HepG2 (cell line): ENCODE results near the gene SP1. TPM values are rescaled to one million over a fixed set of nuclear protein-coding genes. Genes with fewer than 3 reads are reported as not detected.

Experiments used
- ELK4 ChIP-seq: sonication (generic); formaldehyde crosslinking; IDR thresholded peaks from 2 replicates; pipeline ENCODE4 v1.9.0; 2021; ENCODE audit warnings: missing genetic modification reagents, borderline replicate concordance
- MYC ChIP-seq: sonication (generic); formaldehyde crosslinking; IDR thresholded peaks from 2 replicates; pipeline ENCODE4 v1.9.0; 2021; ENCODE audit warnings: missing genetic modification reagents, borderline replicate concordance
- NFE2L1 ChIP-seq: sonication (generic); formaldehyde crosslinking; IDR thresholded peaks from 2 replicates; pipeline ENCODE4 v1.4.0; 2020; ENCODE audit warnings: missing genetic modification reagents, mild to moderate bottlenecking, borderline replicate concordance
- PHF5A ChIP-seq: IDR thresholded peaks from one replicate; pipeline ENCODE4 v1.6.1; 2018; ENCODE audit warnings: low read depth, missing genetic modification reagents; ENCODE audit not compliant: unreplicated experiment
- POLR2AphosphoS5 ChIP-seq: IDR thresholded peaks from 2 replicates; pipeline ENCODE4 v1.6.1; 2012; ENCODE audit warnings: low read depth, low read length
- RARA ChIP-seq: IDR thresholded peaks from 2 replicates; pipeline ENCODE4 v1.6.1; 2016; ENCODE audit warnings: missing genetic modification reagents, missing compliant biosample characterization
- RBM39 ChIP-seq: fragments of 200-400 bp; formaldehyde crosslinking; IDR thresholded peaks from one replicate; pipeline ENCODE4 v1.6.1; 2018; ENCODE audit warnings: antibody characterized with exemption, mild to moderate bottlenecking, low read depth, low read length; ENCODE audit not compliant: poor library complexity, severe bottlenecking
- REXO4 ChIP-seq: sonication (generic); formaldehyde crosslinking; IDR thresholded peaks from 2 replicates; pipeline ENCODE4 v1.8.0; 2022; ENCODE audit warnings: missing genetic modification reagents, mild to moderate bottlenecking, borderline replicate concordance
- ZC3H4 ChIP-seq: sonication (generic); formaldehyde crosslinking; IDR thresholded peaks from 2 replicates; pipeline ENCODE4 v1.4.0; 2020; ENCODE audit warnings: missing genetic modification reagents, borderline replicate concordance
- ZNF224 ChIP-seq: sonication (generic); formaldehyde crosslinking; IDR thresholded peaks from 2 replicates; pipeline ENCODE4 v1.5.0; 2020; ENCODE audit warnings: mild to moderate bottlenecking, missing genetic modification reagents
- ZNF383 ChIP-seq: sonication (generic); formaldehyde crosslinking; IDR thresholded peaks from 2 replicates; pipeline ENCODE4 v1.4.0; 2020; ENCODE audit warnings: missing genetic modification reagents, mild to moderate bottlenecking, borderline replicate concordance
- ZNF468 ChIP-seq: sonication (generic); formaldehyde crosslinking; IDR thresholded peaks from 2 replicates; pipeline ENCODE4 v1.8.0; 2022; ENCODE audit warnings: mild to moderate bottlenecking, moderate library complexity, missing genetic modification reagents
- ZNF556 ChIP-seq: sonication (generic); formaldehyde crosslinking; IDR thresholded peaks from 2 replicates; pipeline ENCODE4 v1.4.0; 2020; ENCODE audit warnings: mild to moderate bottlenecking, missing genetic modification reagents, borderline replicate concordance
- ZNF687 ChIP-seq: sonication (generic); formaldehyde crosslinking; IDR thresholded peaks from 2 replicates; pipeline ENCODE4 v1.5.1; 2020; ENCODE audit warnings: mild to moderate bottlenecking, missing genetic modification reagents, moderate library complexity
- ZNF841 ChIP-seq: sonication (generic); formaldehyde crosslinking; IDR thresholded peaks from 2 replicates; pipeline ENCODE4 v1.8.1; 2023; ENCODE audit warnings: missing genetic modification reagents, borderline replicate concordance
- ZNF883 ChIP-seq: sonication (generic); formaldehyde crosslinking; IDR thresholded peaks from 2 replicates; pipeline ENCODE4 v1.5.1; 2020; ENCODE audit warnings: mild to moderate bottlenecking, missing genetic modification reagents; ENCODE audit errors: not compliant biosample characterization
- polyA plus RNA-seq, 8 experiments: library from polyadenylated mRNA; depleted of rRNA in 3 of 8; stranded (reverse) in 7 of 8; unstranded in 1 of 8; fragments of >200 nt; fragmentation: Illumina TruSeq in 4 of 8; extraction: Trizol in 4 of 8; gene quantifications; 2 replicates each; pipeline versions ENCODE4 v1.2.1 to v1.2.3, GENCODE V29; 2011 to 2016; ENCODE audit warnings: low read depth in 4 of 8, missing spikeins in 1 of 8, mixed read lengths in 1 of 8; ENCODE audit not compliant: insufficient read depth in 1 of 8
- total RNA-seq, 5 experiments: library from RNA; depleted of rRNA; stranded (reverse); fragments of >200 nt; fragmentation: Illumina TruSeq; extraction: Trizol; gene quantifications; 2 replicates each; pipeline ENCODE4 v1.2.3, GENCODE V29; 2016; ENCODE audit warnings: low read depth in 1 of 5
- TF ChIP-seq, protein P1 (sequence below): sonication (generic); formaldehyde crosslinking; IDR thresholded peaks from 2 replicates; pipeline ENCODE4 v1.5.1; 2020; ENCODE audit warnings: mild to moderate bottlenecking, moderate library complexity, missing genetic modification reagents

The SP1 gene
- total and polyA plus RNA-seq, 2 of the 13 experiments (the other 11 are each of a cell fraction or from before 2014, with no cell fraction given) = 26.5 to 27.5 TPM

- TF ChIP-seq ZNF687 (CRISPR knock-in tag) (peak; percentile 86), ZNF468 (CRISPR knock-in tag) (0 out of 2 replicates have a peak, but pooled peaks have one; percentile 73), NFE2L1 (no peak), ZNF841 (CRISPR knock-in tag) (no peak), ZNF383 (CRISPR knock-in tag) (no peak), ZC3H4 (CRISPR knock-in tag) (peak; percentile 49; the same call in 1 of the 2 replicates), POLR2AphosphoS5 (0 out of 2 replicates have a peak, but pooled peaks have one; percentile 16), ELK4 (CRISPR knock-in tag) (no peak), MYC (CRISPR knock-in tag) (peak; percentile 54; the same call in 1 of the 2 replicates), REXO4 (no peak), PHF5A (CRISPR knock-in tag) (no peak), ZNF224 (CRISPR knock-in tag) (0 out of 2 replicates have a peak, but pooled peaks have one; percentile 43), RBM39 (peak; percentile 91), ZNF883 (CRISPR knock-in tag) (no peak), RARA (CRISPR knock-in tag) (0 out of 2 replicates have a peak, but pooled peaks have one; percentile 14), ZNF556 (CRISPR knock-in tag) (peak; percentile 8; the same call in 1 of the 2 replicates)
- TF ChIP-seq, protein P1, sequence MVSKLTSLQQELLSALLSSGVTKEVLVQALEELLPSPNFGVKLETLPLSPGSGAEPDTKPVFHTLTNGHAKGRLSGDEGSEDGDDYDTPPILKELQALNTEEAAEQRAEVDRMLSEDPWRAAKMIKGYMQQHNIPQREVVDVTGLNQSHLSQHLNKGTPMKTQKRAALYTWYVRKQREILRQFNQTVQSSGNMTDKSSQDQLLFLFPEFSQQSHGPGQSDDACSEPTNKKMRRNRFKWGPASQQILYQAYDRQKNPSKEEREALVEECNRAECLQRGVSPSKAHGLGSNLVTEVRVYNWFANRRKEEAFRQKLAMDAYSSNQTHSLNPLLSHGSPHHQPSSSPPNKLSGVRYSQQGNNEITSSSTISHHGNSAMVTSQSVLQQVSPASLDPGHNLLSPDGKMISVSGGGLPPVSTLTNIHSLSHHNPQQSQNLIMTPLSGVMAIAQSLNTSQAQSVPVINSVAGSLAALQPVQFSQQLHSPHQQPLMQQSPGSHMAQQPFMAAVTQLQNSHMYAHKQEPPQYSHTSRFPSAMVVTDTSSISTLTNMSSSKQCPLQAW (CRISPR knock-in tag) = no peak
These were observed 72.4 kb downstream of the SP1 start (continued) for GRCh38 chr12:53452159-53453077.
